ENCODE measurements around the gene GCC2. TPM values are rescaled to one million over a fixed set of nuclear protein-coding genes. Genes with fewer than 3 reads are reported as not detected.

GCC2 gene
- total and polyA plus RNA-seq, 2 of the 8 experiments (the other 6 are each of a cell fraction or from before 2014, with no cell fraction given), result 4.6 to 54.9 TPM

- no peak overlapping the region for H2AFZ ChIP-seq (ENCODE audit: low read length)
- no peak for FAIRE-seq
- H2BK20ac ChIP-seq (ENCODE audit: low read length), result no peak overlapping the region
- H3K4me2 ChIP-seq (ENCODE audit: insufficient read depth in 1 of 2, low read depth in 2 of 2, low read length in 2 of 2), result peak overlapping the region; percentile 91 to 96
- H3K4me1 ChIP-seq (replicated peaks in 1 of 4; ENCODE audit: control insufficient read depth in 3 of 4, insufficient read depth in 4 of 4, low read length in 3 of 4), result peaks cover 0 to 11% (median 1%) of the 10 kb centered on the region in 4 experiments; a peak in 4 of 7 replicates
- H2AK5ac ChIP-seq (ENCODE audit: low read depth, low read length), result no peak overlapping the region
- no peak overlapping the region for H2BK120ac ChIP-seq (replicated peaks; ENCODE audit: low read depth, low read length)
- no peak overlapping the region for H3K4ac ChIP-seq (replicated peaks; ENCODE audit: insufficient read length, low read depth, low read length)
- peak overlapping the region in 1 of 4 experiments; percentile 3; a peak in 1 of 7 replicates for H3K9ac ChIP-seq (replicated peaks in 1 of 4; ENCODE audit: extremely low read depth in 1 of 4, low read depth in 3 of 4, low read length in 3 of 4)
- peaks cover 0 to 4% (median 1%) of the 10 kb centered on the region in 4 experiments; a peak in 3 of 7 replicates for H3K27me3 ChIP-seq (replicated peaks in 1 of 4; ENCODE audit: control insufficient read depth in 3 of 4, extremely low read depth in 1 of 4, insufficient read depth in 3 of 4, low read length in 3 of 4)
- no peak overlapping the region for H4K8ac ChIP-seq (ENCODE audit: extremely low read depth, insufficient read depth, low read length)
- H3K23ac ChIP-seq (ENCODE audit: insufficient read length), result peak overlapping the region; percentile 98
- no peak for DNase-seq (ENCODE audit: low read depth in 1 of 2, low spot score in 2 of 2)
- peaks cover 9% of the 10 kb centered on the region for H3K23me2 ChIP-seq (ENCODE audit: low read depth, low read length)
- no peak overlapping the region for H3K27ac ChIP-seq (ENCODE audit: low read depth, low read length)
- H2BK12ac ChIP-seq (ENCODE audit: low read depth, low read length), result no peak overlapping the region
- peaks cover 9 to 49% of the 10 kb centered on the region in 2 experiments; a peak in 3 of 4 replicates for H3K79me2 ChIP-seq (ENCODE audit: control insufficient read depth in 1 of 2, insufficient read depth in 2 of 2, low read length in 2 of 2)
- no peak overlapping the region for H3K56ac ChIP-seq (replicated peaks; ENCODE audit: insufficient read length, low read depth, low read length)
- no peaks in the 10 kb centered on the region for H3K9me3 ChIP-seq (ENCODE audit: insufficient read depth in 2 of 2, low read depth in 1 of 2, low read length in 1 of 2)
- no peak for TF ChIP-seq TEAD4 (IDR thresholded peaks at IDR 0.05; ENCODE audit: low read depth, low read length)
- TF ChIP-seq PHF8 (conservative IDR thresholded peaks at IDR 0.05; ENCODE audit: low read depth, low read length), result no peak
- no peak for TF ChIP-seq POLR2AphosphoS5 (IDR thresholded peaks at IDR 0.05; ENCODE audit: low read depth, low read length)
- TF ChIP-seq TAF1 (IDR thresholded peaks at IDR 0.05; ENCODE audit: low read depth, low read length), result no peak
- TF ChIP-seq EP300 (IDR thresholded peaks at IDR 0.05; ENCODE audit: borderline replicate concordance in 1 of 2, low read depth in 2 of 2, low read length in 2 of 2), result no peak
- H3K36me3 ChIP-seq (ENCODE audit: control insufficient read depth in 2 of 4, insufficient read depth in 4 of 4, low read length in 3 of 4), result no peaks in the 10 kb centered on the region
- POLR2A ChIA-PET (ENCODE audit: partially characterized antibody), result interaction anchor here (0.9 to 1.7 kb wide), 7 partner anchors 10 to 137 kb away, joined by 3 read pairs; partner anchors contain the start of gene GCC2
- H2BK15ac ChIP-seq (ENCODE audit: low read length), result no peak overlapping the region
- H4K20me1 ChIP-seq (replicated peaks in 1 of 2; ENCODE audit: control insufficient read depth in 1 of 2, insufficient read depth in 2 of 2, low read length in 2 of 2), result peaks cover 0 to 3% of the 10 kb centered on the region in 2 experiments
- no peaks in the 10 kb centered on the region for H3K79me1 ChIP-seq (ENCODE audit: low read depth, low read length)
- H3K18ac ChIP-seq (ENCODE audit: extremely low read depth, low read length), result no peak overlapping the region
- H3K14ac ChIP-seq (ENCODE audit: insufficient read length), result no peak overlapping the region
- H3K4me3 ChIP-seq (ENCODE audit: extremely low read depth in 1 of 4, insufficient read depth in 2 of 4, low read depth in 3 of 4, low read length in 4 of 4), result peak overlapping the region; percentile 81 to 91 (median 84)
- 55% methylated on average over 9 of the region's 9 CpGs; no CpG with 5 or more reads in 1 of the 2 experiments for WGBS, 2 experiments (ENCODE audit: extremely low coverage in 1 of 2, insufficient coverage in 1 of 2, insufficient read length in 1 of 2, insufficient replicate concordance in 2 of 2, low coverage in 1 of 2, low lambda C conversion rate in 2 of 2, missing lambda C conversion rate in 1 of 2)
- no peak overlapping the region for H4K5ac ChIP-seq (ENCODE audit: insufficient read length, low read depth, low read length)
- H4K91ac ChIP-seq (replicated peaks; ENCODE audit: insufficient read length, low read length), result no peak overlapping the region
- CTCF ChIA-PET (ENCODE audit: partially characterized antibody), result interaction anchor here (0.9 to 1.1 kb wide), 2 partner anchors 15 to 49 kb away, joined by 4 to 5 read pairs; no protein-coding TSS in a partner anchor
- no peak overlapping the region for H2BK5ac ChIP-seq (ENCODE audit: low read depth, low read length)
Observed at GRCh38 chr2:108535357-108535631, 86.3 kb downstream of the GCC2 start.
